M059J (cell line): Measurements from ENCODE around the gene NOXA1. TPM values are rescaled to one million over a fixed set of nuclear protein-coding genes. Genes with fewer than 3 reads are reported as not detected.
"Not testable (repeated sequence)": the region's sequence is repeated elsewhere in the genome, so short reads cannot be mapped to it uniquely, and the experiment has no call there.

Experiments
- DNase-seq: peaks from one replicate; pipeline ENCODE4 v3.0.0-alpha.2; 2012; ENCODE audit warnings: low read depth
- total RNA-seq: library from RNA; depleted of rRNA; stranded (reverse); fragments of >200 nt; shearing (Covaris generic); gene quantifications from 2 replicates; pipeline ENCODE4 v1.2.3, GENCODE V29; 2014

The NOXA1 gene
- total RNA-seq, 1 experiment from 2014 or later = not detected

- no peak for DNase-seq
These were observed 42.0 kb downstream of the NOXA1 start for GRCh38 chr9:137465000-137465719.

- DNase-seq = no peak
These were observed 42.7 kb downstream of the NOXA1 start for GRCh38 chr9:137465720-137466388.

DNA sequence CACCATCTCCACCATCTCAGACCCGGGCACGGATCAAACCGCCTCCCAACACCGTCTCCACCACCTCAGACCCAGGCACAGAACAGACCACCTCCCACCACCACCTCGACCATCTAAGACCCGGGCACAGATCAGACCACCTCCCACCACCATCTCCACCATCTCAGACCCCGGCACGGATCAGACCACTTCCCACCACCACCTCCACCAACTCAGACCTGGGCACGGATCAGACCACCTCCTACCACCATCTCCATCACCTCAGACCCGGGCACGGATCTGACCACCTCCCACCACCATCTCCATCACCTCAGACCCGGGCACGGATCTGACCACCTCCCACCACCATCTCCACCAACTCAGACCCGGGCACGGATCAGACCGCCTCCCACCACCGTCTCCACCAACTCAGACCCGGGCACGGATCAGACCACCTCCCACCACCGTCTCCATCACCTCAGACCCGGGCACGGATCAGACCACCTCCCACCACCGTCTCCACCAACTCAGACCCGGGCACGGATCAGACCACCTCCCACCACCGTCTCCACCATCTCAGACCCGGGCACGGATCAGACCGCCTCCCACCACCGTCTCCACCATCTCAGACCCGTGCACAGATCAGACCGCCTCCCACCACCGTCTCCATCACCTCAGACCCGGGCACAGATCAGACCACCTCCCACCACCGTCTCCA, 43.3 kb downstream of the NOXA1 start:
- not testable (repeated sequence) for DNase-seq

DNA sequence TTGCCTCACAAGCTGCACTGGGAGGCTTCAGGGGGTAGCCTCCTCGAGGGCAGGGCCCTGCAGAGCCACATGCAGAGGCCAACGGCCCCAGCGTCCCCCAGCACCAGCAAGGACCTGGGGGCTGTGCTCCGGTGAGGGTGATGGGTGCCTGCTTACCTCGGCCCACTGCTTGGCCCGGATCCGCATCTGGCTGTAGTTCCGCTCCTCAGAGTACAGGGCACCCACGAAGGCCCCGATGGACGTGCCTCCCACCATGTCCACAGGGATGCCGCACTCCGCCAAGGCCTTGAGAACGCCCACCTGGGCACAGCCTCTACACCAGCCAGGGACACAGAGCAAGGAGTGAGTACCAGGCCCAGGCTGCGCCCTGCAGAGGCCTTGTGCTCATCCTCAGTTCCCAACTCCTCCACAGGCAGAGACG, 44.0 kb downstream of the NOXA1 start:
- no peak for DNase-seq

DNA sequence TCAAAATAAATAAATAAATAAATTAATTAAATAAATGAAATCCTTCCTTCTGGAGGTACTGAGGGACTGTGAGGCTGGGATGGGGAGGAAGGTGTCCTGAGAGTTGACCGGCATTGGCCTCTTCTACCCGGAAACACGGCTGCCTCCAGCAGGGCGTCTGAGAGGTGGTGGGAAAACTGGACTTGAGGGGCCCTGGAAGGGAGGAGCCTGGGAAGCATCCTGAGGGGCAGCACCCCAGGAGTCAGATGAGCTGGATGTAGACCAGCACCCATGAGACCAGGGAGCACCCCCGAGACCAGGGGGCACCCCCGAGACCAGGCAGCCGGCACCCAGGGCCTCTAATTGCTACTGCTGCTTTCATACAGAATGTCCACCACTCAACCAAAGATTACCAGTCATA, 44.7 kb downstream of the NOXA1 start:
- no peak for DNase-seq

- no peak for DNase-seq
These were observed 47.6 kb downstream of the NOXA1 start for GRCh38 chr9:137470785-137471184.

- DNase-seq = no peak
These were observed 51.1 kb downstream of the NOXA1 start for GRCh38 chr9:137474271-137474670.

DNA sequence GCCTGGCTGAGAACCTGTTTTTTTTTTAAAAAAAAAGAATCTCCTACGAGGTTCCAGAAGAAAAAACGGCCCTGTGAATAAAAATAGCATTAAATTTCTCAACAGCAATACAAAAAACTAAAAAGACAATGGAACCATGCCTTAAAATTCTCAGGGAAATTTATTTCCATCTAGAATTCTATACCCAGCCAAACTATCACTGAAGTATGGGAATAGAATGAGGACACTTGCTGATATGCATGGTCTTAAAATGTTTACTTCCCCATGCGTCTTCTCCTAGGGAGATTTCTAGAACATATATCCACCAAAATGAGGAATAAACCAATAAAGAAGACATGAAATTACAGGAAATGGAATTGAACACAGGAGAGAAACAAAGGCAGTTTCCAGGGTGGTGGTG, 52.5 kb downstream of the NOXA1 start:
- no peak for DNase-seq

GRCh38 chr9:137476856-137477255, 53.7 kb downstream of the NOXA1 start:
- no peak for DNase-seq

- DNase-seq = no peak
These were observed 54.8 kb downstream of the NOXA1 start for GRCh38 chr9:137477778-137478612.

DNA sequence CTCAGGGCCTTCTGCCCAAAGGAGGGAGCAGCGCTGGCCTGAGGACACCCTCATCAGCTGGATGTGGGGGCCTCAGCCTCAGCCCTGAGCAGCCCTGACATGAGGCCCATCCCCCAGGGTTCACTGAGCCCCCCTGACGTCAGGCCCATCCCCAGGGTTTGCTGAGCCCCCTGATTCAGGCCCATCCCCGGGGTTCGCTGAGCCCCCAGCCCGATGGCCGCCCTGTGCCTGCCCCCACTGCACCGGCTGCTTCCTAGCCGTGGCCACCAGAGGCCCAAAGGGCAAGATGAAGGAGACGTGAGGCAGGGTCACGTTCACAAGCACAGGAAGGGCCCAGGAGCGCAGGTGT, 55.4 kb downstream of the NOXA1 start:
- DNase-seq = no peak

GRCh38 chr9:137478962-137479861, 56.0 kb downstream of the NOXA1 start:
- no peak for DNase-seq

DNA sequence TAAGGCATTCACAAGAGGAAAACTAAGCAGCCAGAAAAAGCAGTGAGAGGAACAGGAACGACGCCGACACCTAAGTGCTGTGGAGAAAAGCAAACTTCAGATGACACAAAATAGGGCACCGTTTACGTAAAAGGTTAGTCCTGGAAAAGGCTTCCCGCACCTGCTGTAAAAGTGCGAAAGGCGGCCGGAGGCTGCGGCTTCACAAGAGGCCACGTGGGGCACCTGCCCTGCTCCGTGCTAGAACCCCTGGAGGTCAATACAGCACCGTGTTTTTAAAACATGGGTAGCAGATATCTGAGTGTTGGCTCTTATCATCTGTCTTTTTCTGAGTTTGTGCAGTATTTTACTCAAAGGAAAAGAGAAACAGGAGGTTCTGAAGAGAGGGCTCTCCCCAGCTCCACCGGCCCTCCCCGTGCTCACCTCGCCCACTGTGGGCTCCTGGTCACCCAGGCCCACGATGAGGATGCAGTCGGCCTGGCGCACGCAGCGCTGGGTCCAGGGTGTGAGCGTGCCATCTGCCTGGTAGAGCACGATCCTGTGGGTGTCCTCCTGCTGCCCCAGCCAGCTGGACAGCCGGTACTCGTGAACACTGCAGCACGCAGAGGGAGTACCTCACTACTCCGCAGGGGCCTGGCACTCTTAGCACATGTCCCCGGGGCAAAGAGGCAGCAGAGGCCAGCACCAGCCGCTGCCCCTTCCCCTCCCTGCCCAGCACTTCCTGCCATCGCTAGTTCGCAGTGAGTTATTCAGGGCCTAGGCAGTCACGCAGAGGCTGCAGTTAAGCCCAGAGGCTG, 56.9 kb downstream of the NOXA1 start:
- DNase-seq = no peak

- no peak for DNase-seq
These were observed 57.8 kb downstream of the NOXA1 start for GRCh38 chr9:137480686-137481683.

DNA sequence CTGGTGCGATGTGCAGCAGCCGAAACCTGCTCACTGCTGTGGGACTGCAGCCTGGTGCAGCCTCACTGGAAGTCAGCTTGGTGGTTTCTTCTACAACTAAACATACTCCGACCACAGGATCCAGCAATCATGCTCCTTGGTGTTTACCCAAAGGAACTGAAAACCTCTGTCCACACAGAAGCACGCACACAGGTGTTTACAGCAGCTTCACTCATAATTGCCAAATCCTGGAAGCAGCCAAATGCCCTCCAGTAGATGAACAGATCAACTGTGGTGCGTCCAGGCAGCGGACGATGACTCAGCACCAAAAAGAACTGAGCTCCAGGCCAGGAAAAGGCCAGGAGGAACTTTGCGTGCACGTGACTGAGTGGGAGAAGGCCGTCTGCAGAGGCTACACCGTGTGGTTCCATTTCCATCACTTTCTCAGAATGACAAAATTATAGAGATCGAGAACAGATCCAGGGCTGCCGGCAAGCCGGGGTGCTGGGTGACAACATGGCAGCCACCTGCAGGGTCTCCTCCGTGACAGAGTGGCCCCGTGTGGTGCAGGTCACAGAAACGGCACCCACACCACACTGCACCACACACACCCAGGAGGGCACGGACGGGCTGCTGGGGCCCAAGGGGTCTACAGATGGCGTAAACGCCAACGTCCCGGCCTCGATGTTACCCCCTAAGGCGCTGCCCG, 59.0 kb downstream of the NOXA1 start:
- peak; percentile 98 for DNase-seq
